Karpas-422 (cell line): Measurements from ENCODE around the gene CD7. TPM values are rescaled to one million over a fixed set of nuclear protein-coding genes. Genes with fewer than 3 reads are reported as not detected.

Experiments used
- DNase-seq: peaks from one replicate; pipeline ENCODE4 v3.0.0-alpha.2; 2015
- H2AFZ ChIP-seq: fragments of 200-600 bp; sonication (generic); 2 replicates; pipeline ENCODE4 v1.6.1; 2014; ENCODE audit warnings: antibody characterized with exemption, low read length, mixed read lengths
- H3K27ac ChIP-seq: fragments of 200-600 bp; sonication (generic); 2 replicates; pipeline ENCODE4 v1.5.1; 2014; ENCODE audit warnings: mild to moderate bottlenecking, low read length, moderate library complexity
- H3K27me3 ChIP-seq: fragments of 200-600 bp; sonication (generic); 2 replicates; pipeline ENCODE4 v1.6.1; 2014; ENCODE audit warnings: low read length, mixed read lengths
- H3K36me3 ChIP-seq: fragments of 200-600 bp; sonication (generic); 2 replicates; pipeline ENCODE4 v1.6.1; 2014; ENCODE audit warnings: low read length, mixed read lengths; ENCODE audit not compliant: insufficient read depth
- H3K4me1 ChIP-seq: fragments of 200-600 bp; sonication (generic); 2 replicates; pipeline ENCODE4 v1.6.1; 2014; ENCODE audit warnings: mild to moderate bottlenecking, low read length, mixed read lengths
- H3K4me2 ChIP-seq: fragments of 200-600 bp; sonication (generic); 2 replicates; pipeline ENCODE4 v1.6.1; 2014; ENCODE audit warnings: low read length, low read depth, mild to moderate bottlenecking; ENCODE audit not compliant: poor library complexity, severe bottlenecking
- H3K4me3 ChIP-seq: fragments of 200-600 bp; sonication (generic); 2 replicates; pipeline ENCODE4 v1.5.1; 2014; ENCODE audit warnings: mild to moderate bottlenecking, antibody characterized with exemption, low read length, mixed read lengths
- H3K79me2 ChIP-seq: fragments of 200-600 bp; sonication (generic); 2 replicates; pipeline ENCODE4 v1.6.1; 2014; ENCODE audit warnings: mild to moderate bottlenecking, low read length, mixed read lengths
- H3K9ac ChIP-seq: fragments of 200-600 bp; sonication (generic); 2 replicates; pipeline ENCODE4 v1.6.0; 2014; ENCODE audit warnings: low read length
- H3K9me2 ChIP-seq: fragments of 200-600 bp; sonication (generic), shearing (Covaris generic); replicated peaks from 2 replicates; pipeline ENCODE4 v1.6.0; 2014; ENCODE audit warnings: mild to moderate bottlenecking, low read length, moderate library complexity; ENCODE audit not compliant: insufficient read depth
- H3K9me3 ChIP-seq: fragments of 300-700, 200-600 bp; sonication (generic); 2 replicates; pipeline ENCODE4 v1.6.1; 2014; ENCODE audit warnings: low read length, mixed read lengths
- H4K20me1 ChIP-seq: fragments of 200-600 bp; sonication (generic); 2 replicates; pipeline ENCODE4 v1.6.1; 2014; ENCODE audit warnings: mild to moderate bottlenecking, antibody characterized with exemption, low read length, low read depth; ENCODE audit not compliant: insufficient read depth
- total RNA-seq: library from RNA; depleted of rRNA; stranded (reverse); fragments of >200 nt; shearing (Covaris generic); gene quantifications from 2 replicates; pipeline ENCODE4 v1.2.3, GENCODE V29; 2014; ENCODE audit warnings: low replicate concordance

Gene CD7
- total RNA-seq, 1 experiment from 2014 or later, result not detected

DNA sequence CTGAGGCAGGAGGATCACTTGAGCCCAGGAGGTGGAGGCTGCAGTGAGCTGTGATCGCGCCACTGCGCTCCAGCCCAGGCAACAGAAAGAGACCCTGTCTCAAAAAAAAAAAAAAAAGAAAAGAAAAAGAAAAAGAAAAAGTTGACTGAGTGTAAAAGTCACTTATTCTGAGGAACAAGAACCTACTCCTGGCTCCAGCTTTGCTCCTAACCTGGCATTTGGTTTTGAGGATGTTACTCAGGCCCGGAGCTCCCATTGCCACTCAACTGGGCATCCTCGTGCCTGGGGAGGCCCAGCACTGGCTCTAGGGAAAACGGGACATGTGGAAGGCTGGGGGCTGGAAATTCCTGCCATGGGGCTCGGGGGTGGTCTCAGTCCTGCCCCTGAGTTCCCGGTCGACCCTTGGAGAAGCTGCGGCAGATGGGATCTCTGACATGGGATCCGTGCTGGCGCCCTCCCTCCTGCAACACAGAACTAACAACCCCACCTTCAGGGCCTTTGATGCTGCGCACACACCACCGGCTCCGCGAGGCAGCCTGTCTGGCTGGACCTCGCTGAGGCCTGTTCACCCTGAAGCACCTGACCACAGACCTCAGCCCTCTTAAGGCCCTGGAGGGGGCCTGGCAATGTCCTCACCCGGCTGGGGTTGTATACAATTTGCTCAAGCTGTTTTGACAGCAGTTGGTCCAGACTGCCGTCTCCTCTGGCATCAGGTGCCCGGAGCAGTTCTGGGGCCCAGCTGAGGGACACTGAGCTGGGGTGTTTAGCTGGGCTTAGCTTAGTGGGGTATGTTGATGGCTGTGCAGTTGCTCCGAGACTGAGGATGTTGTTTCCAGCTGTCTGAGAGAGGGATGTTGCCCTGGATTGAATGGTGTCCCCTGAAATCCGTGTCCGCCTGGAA lies 12.3 kb downstream of the CD7 start:
- H3K79me2 ChIP-seq, result no peaks in the 10 kb centered on the region
- no peaks in the 10 kb centered on the region for H3K27me3 ChIP-seq

GRCh38 chr17:82303944-82304808 lies 13.2 kb downstream of the CD7 start:
- H3K9me2 ChIP-seq, result no peaks in the 10 kb centered on the region
- H3K27me3 ChIP-seq, result no peaks in the 10 kb centered on the region
- H3K4me3 ChIP-seq, result no peak overlapping the region
- H2AFZ ChIP-seq, result no peak overlapping the region
- H3K4me1 ChIP-seq, result peaks cover 4% of the 10 kb centered on the region; the same call in 1 of the 2 replicates
- H3K27ac ChIP-seq, result no peak overlapping the region
- no peaks in the 10 kb centered on the region for H3K79me2 ChIP-seq
- H3K9me3 ChIP-seq, result no peaks in the 10 kb centered on the region
- no peak overlapping the region for H3K9ac ChIP-seq
- no peaks in the 10 kb centered on the region for H3K36me3 ChIP-seq
- no peaks in the 10 kb centered on the region for H4K20me1 ChIP-seq
- no peak overlapping the region for H3K4me2 ChIP-seq
- no peak for DNase-seq

More for the DNA sequence above, 12.3 kb downstream of the CD7 start:
- Histone ChIP-seq H3K4me3 (no peak overlapping the region), H3K9me3 (no peaks in the 10 kb centered on the region), H4K20me1 (no peaks in the 10 kb centered on the region), H3K4me1 (peaks cover 4% of the 10 kb centered on the region; the same call in 1 of the 2 replicates), H3K36me3 (no peaks in the 10 kb centered on the region), H3K27ac (no peak overlapping the region), H3K9ac (no peak overlapping the region), H2AFZ (no peak overlapping the region), H3K9me2 (no peaks in the 10 kb centered on the region), H3K4me2 (no peak overlapping the region)
- no peak for DNase-seq

GRCh38 chr17:82302991-82303943 lies 14.1 kb downstream of the CD7 start:
- no peak overlapping the region for H3K27ac ChIP-seq
- H3K27me3 ChIP-seq, result no peaks in the 10 kb centered on the region
- no peak overlapping the region for H3K4me3 ChIP-seq
- H3K36me3 ChIP-seq, result no peaks in the 10 kb centered on the region
- H3K4me1 ChIP-seq, result peaks cover 8% of the 10 kb centered on the region
- no peak overlapping the region for H3K4me2 ChIP-seq
- no peaks in the 10 kb centered on the region for H3K9me2 ChIP-seq
- no peak overlapping the region for H2AFZ ChIP-seq
- no peak overlapping the region for H3K9ac ChIP-seq
- DNase-seq, result no peak
- no peaks in the 10 kb centered on the region for H4K20me1 ChIP-seq
- no peaks in the 10 kb centered on the region for H3K9me3 ChIP-seq
- no peaks in the 10 kb centered on the region for H3K79me2 ChIP-seq

DNA sequence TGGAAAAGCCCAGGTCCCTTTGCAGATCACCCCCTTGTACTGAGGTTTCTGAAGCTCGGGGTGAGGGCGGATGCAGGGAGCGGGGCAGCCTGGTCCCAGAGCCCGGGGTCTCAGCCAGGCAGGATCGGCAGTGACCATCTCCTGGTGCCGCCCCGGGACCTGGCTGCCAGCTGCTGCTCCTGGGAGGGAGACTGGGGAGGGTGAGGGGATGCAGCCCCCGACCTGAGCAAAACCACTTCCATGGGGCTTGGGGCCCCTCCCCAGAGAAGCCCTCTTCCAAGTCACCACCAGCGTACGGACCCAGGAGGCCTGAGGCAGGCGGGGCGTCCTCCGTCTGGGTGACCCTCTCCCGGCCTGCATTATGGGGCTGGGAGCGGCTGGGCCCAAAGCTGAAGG lies 14.8 kb downstream of the CD7 start:
- no peak for DNase-seq
- Histone ChIP-seq H3K9ac (no peak overlapping the region), H3K27ac (no peak overlapping the region), H3K9me2 (no peaks in the 10 kb centered on the region), H3K4me2 (no peak overlapping the region), H3K4me1 (peaks cover 15% of the 10 kb centered on the region), H4K20me1 (no peaks in the 10 kb centered on the region), H3K36me3 (no peaks in the 10 kb centered on the region), H2AFZ (no peak overlapping the region), H3K79me2 (no peaks in the 10 kb centered on the region), H3K9me3 (no peaks in the 10 kb centered on the region), H3K27me3 (no peaks in the 10 kb centered on the region), H3K4me3 (no peak overlapping the region)

- no peaks in the 10 kb centered on the region for H3K79me2 ChIP-seq
- H3K36me3 ChIP-seq, result no peaks in the 10 kb centered on the region
- H3K9me2 ChIP-seq, result no peaks in the 10 kb centered on the region
- H4K20me1 ChIP-seq, result no peaks in the 10 kb centered on the region
- no peak overlapping the region for H3K4me3 ChIP-seq
- H3K27me3 ChIP-seq, result no peaks in the 10 kb centered on the region
- no peaks in the 10 kb centered on the region for H3K9me3 ChIP-seq
- H2AFZ ChIP-seq, result no peak overlapping the region
- no peak overlapping the region for H3K4me2 ChIP-seq
- H3K27ac ChIP-seq, result no peak overlapping the region
- H3K4me1 ChIP-seq, result peaks cover 20% of the 10 kb centered on the region
- H3K9ac ChIP-seq, result no peak overlapping the region
- DNase-seq, result no peak
Measured at GRCh38 chr17:82301916-82302567, 15.4 kb downstream of the CD7 start.

GRCh38 chr17:82301300-82301915 lies 16.0 kb downstream of the CD7 start:
- Histone ChIP-seq H3K79me2 (no peaks in the 10 kb centered on the region), H3K9me2 (no peaks in the 10 kb centered on the region), H3K9ac (0 out of 2 replicates have a peak overlapping the region, but pooled peaks have one; percentile 16), H2AFZ (no peak overlapping the region), H3K9me3 (no peaks in the 10 kb centered on the region), H4K20me1 (no peaks in the 10 kb centered on the region), H3K27ac (no peak overlapping the region), H3K4me1 (peaks cover 27% of the 10 kb centered on the region), H3K4me2 (no peak overlapping the region), H3K27me3 (no peaks in the 10 kb centered on the region), H3K36me3 (no peaks in the 10 kb centered on the region), H3K4me3 (no peak overlapping the region)
- no peak for DNase-seq

- Histone ChIP-seq H3K9me3 (no peaks in the 10 kb centered on the region), H4K20me1 (no peaks in the 10 kb centered on the region), H2AFZ (no peak overlapping the region), H3K27ac (no peak overlapping the region), H3K4me2 (no peak overlapping the region), H3K4me1 (peaks cover 28% of the 10 kb centered on the region), H3K36me3 (no peaks in the 10 kb centered on the region), H3K4me3 (no peak overlapping the region), H3K79me2 (no peaks in the 10 kb centered on the region), H3K9ac (0 out of 2 replicates have a peak overlapping the region, but pooled peaks have one; percentile 16), H3K9me2 (no peaks in the 10 kb centered on the region), H3K27me3 (no peaks in the 10 kb centered on the region)
- peak; percentile 77 for DNase-seq
Measured at GRCh38 chr17:82300707-82301270, 16.6 kb downstream of the CD7 start.
